HG02642 (cell line): ENCODE results near the gene DTNA.

Experiments
- ATAC-seq: cut with Tn5 transposase; IDR thresholded peaks from one replicate; pipeline ENCODE4 v1.9.1; 2021; ENCODE audit warnings: mild to moderate bottlenecking; ENCODE audit not compliant: unreplicated experiment, poor library complexity

The DTNA gene

GRCh38 chr18:34760444-34760843 lies 50.3 kb downstream of the DTNA start:
- no peak for ATAC-seq

GRCh38 chr18:34764451-34764850 lies 54.4 kb downstream of the DTNA start:
- no peak for ATAC-seq

- ATAC-seq = no peak
Observed at GRCh38 chr18:34767601-34768027, 57.5 kb downstream of the DTNA start.

DNA sequence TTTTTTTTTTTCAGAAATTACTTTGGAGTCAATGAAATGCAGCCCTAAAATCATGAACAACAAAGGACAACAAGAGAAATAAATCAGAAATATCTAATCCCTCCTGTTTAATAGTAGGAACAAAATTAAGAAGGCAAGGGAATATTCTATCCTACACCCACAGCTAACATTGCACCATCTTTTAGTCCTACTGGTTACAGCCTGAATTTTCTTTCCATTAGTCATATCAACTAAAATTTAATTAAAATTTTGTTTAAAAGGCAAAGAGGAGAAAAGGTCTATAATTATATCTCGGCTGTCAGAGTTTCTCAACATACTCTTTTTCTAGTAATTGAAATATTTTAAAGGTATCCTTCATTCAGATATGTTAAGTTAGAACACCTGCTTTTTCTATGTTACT lies 61.9 kb downstream of the DTNA start:
- no peak for ATAC-seq

DNA sequence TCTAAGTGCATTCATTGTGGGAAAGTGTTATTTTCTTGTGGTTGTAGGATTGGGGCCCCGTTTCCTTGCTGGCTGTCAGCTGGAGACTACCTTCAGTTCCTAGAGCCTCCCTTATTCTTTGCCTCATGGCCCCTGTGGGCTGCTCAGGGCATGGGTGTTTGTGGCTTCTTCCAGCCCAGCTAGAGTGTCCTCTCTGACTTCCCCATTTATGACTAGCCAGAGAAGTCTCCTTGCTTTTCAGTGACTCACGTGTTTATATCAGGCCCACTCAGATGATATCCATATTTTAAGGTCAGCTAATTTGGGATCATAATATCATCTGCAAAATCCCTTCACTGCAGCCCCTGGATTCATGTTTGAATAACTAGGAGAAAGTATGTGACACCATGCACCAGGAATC lies 62.8 kb downstream of the DTNA start:
- ATAC-seq = no peak

- no peak for ATAC-seq
Observed at GRCh38 chr18:34773378-34773777, 63.3 kb downstream of the DTNA start.

- ATAC-seq = no peak
Observed at GRCh38 chr18:34773961-34774766, 64.1 kb downstream of the DTNA start.

GRCh38 chr18:34775461-34775860 lies 65.4 kb downstream of the DTNA start:
- ATAC-seq = no peak

DNA sequence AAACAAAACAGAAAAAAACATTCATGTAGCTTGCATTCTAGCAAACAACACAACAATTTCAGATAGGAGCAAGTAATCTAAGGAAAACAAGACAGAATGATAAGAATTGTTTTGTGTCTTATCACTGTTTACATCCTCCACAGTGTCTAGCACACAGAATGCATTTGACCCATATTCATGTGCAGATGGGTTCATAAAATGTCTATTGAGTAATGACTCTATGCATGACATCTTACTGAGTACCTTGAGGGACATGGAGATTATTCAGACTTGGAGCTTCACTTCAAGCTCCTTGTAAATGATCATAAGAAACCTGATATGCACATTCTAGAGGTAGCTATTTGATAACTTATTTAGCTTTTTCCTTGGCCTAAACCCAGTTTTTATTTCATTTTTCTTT lies 69.0 kb downstream of the DTNA start:
- ATAC-seq = no peak

DNA sequence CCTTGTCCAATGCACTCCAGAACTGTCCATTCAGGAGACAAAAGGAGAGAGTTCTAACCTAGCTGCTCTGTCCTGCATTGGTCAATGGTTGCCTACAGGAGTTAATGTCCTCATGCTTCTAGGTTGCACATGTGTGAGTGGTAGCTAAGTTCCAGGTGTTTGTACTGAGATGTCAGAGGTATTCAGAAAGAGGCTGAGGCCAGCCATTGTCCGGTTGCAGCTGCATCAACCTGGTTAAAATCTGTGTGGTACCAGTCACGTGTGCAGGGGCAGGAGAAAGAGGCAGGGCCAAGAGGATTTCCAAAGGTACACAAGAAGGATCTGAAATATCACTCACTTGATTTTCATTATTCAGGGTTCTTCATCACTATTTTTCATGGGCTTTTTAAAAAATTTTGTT lies 70.8 kb downstream of the DTNA start:
- no peak for ATAC-seq

- ATAC-seq = no peak
Observed at GRCh38 chr18:34783501-34783900, 73.4 kb downstream of the DTNA start.

DNA sequence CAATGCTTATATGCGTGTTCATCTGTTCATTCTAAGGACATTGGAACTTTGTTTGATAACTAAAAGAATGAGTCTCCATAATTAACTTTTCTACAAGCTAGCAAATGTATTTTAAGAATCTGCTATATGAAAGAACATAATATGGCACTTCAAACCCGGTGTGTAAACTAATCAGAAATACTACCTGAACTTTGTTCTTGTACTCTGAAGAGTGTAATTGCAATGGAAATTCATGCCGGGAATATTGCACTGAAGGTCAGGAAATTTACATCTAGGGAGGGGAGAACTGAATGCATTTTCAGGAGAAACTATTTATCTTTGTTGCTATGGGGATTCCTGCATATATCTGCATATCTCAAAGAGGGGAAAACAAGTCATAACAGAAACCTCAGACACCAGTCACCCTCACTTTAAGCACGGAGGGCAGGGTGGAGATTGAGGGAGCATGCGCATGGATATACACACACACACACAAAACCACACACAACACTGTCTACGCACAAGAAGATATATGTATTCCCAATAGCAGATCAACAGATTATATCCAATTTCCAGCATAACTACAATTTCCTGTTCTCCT lies 76.2 kb downstream of the DTNA start:
- no peak for ATAC-seq

- ATAC-seq = peak; percentile 83
Observed at GRCh38 chr18:34787931-34788532, 77.9 kb downstream of the DTNA start.

DNA sequence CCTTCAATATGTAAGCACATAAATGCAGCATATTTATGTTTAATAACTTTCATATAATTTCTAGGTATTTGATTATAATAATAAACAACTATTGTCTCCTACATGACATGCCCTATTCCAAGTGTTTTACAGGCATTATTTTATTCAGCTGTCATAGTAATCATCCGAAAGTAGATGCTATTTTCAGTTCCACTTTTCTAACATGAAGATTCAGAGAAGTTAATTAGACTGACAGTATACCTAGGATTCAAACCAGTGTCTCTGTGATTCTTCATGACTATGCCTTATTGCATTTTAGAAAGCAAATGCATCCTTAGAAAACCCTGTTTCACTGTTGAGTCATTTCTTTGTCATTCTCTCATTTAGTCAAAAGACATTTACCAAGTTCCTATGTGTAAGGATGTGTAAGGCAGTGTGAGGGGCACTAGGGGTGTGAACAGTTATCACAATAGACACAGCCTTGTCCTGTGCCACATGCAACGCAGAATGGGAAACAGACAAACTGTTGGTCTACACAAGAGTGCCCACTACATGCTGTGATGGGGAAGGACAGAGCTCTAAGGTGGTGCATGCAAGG lies 79.8 kb downstream of the DTNA start:
- ATAC-seq = no peak

DNA sequence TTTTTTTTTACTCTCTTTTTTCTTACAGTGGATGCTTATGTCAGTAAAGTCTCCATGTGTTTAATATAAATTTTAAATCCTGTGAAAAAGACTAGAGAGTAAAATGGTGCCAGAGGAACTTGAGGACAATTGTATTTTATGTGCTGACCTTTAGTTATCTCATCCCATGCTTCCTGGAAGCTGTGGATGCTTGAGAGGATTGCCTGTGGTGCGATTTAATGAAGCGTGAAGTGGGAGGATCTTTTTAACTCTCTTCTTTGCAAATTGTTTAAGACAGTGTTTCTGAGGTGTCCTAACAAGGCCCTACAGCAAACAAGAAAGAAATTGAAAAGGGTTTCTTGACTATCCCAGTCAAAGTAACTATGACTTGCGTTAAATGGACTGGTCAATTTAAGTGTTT lies 84.2 kb downstream of the DTNA start:
- no peak for ATAC-seq

GRCh38 chr18:34795070-34795732 lies 85.1 kb downstream of the DTNA start:
- ATAC-seq = no peak

- no peak for ATAC-seq
Observed at GRCh38 chr18:34796035-34796657, 86.0 kb downstream of the DTNA start.

DNA sequence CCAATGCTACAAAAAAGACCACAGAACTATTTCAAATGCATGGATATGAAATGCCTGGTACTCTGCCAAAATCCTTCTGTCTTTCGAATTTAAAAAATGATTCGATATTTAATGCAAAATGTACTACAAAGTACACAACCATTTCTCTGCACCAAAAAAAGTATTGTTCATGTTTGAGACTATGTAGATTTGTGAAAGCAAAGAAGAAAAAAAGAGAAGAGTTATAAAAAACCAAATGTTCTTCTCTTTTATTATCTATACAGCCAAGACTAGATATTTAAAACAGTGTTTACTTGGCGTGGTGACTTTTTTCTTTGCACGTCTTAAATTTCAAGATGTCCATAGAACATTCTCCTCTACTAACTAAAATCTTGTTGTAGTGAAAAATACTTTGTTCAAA lies 89.2 kb downstream of the DTNA start:
- ATAC-seq = no peak

- no peak for ATAC-seq
Observed at GRCh38 chr18:34800381-34800780, 90.3 kb downstream of the DTNA start.

DNA sequence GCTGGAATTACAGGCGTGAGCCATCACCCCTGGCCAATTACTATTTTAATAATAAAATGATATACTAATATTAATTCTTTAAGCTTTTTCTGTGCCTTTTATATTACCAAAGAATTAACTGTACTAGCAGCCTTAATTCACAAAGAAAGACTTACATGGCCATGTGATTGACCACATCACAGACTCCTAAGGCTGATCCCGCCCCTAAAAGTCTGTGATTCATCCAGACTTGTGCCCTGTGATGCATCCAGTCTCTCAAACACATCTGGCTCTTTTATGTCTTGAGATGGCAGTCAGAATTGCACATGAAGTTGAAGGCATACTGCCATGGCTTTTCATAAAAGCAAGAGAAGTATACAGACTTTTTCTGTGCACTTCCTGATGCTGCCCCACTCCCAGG lies 91.7 kb downstream of the DTNA start:
- ATAC-seq = no peak
